Measurements from ENCODE around the gene SIX2. TPM values are rescaled to one million over a fixed set of nuclear protein-coding genes. Genes with fewer than 3 reads are reported as not detected.
A peak's percentile ranks its signal among the peaks of the same experiment; 100 is the strongest.

The SIX2 gene
- total and polyA plus RNA-seq, 2 donors (not counting 1 experiment from before 2014, with no cell fraction given): not detected

DNA sequence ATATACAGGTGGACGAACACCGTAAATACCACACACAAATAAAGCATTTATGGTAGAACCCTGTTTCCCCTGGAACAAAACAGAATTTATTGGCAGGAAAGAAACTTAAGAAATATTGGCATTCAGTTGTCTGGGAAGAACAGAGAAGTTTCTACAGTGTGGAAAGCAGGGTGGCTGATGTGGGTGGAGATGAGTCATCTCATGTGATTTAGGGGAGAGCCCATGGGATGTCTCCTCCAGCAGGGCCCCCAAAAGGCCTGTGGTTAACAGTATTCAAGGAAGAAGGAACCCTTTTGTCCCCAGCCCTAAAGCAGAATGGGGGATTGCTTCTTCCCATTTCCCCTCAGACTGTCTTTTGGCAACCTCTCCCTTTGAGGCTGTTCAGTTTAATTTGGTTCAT, 43.6 kb downstream of the SIX2 start:
- Histone ChIP-seq H3K27ac (ENCODE audit: low read length in 2 of 2) (no peak overlapping the region), H3K27me3 (replicated peaks in 1 of 4; ENCODE audit: control extremely low read depth in 1 of 4, control insufficient read depth in 3 of 4, insufficient read depth in 4 of 4, low read length in 3 of 4) (peaks cover 0 to 23% (median 5%) of the 10 kb centered on the region in 4 experiments), H3K79me2 (ENCODE audit: control insufficient read depth, insufficient read depth, low read length) (no peaks in the 10 kb centered on the region), H2AFZ (ENCODE audit: insufficient read depth, low read depth, low read length, poor library complexity, severe bottlenecking) (no peak overlapping the region), H4K20me1 (ENCODE audit: control insufficient read depth, insufficient read depth, low read length, poor library complexity, severe bottlenecking) (no peaks in the 10 kb centered on the region), H3K9ac (ENCODE audit: low read length) (no peak overlapping the region), H3K36me3 (replicated peaks in 1 of 2; ENCODE audit: control extremely low read depth in 1 of 2, control insufficient read depth in 1 of 2, extremely low read depth in 1 of 2, insufficient read depth in 2 of 2, low read length in 1 of 2) (no peaks in the 10 kb centered on the region), H3K4me2 (replicated peaks; ENCODE audit: low read depth, low read length, poor library complexity, severe bottlenecking) (no peak overlapping the region), H3K4me1 (ENCODE audit: control insufficient read depth in 2 of 2, insufficient read depth in 2 of 2, low read length in 2 of 2) (no peaks in the 10 kb centered on the region), H3K4me3 (ENCODE audit: control extremely low read depth in 1 of 5, extremely low read depth in 1 of 5, insufficient read depth in 1 of 5, low read depth in 2 of 5, low read length in 4 of 5) (no peak overlapping the region), H3K9me3 (ENCODE audit: control extremely low read depth in 1 of 3, control insufficient read depth in 2 of 3, insufficient read depth in 1 of 3, low read length in 2 of 3) (peaks cover 0 to 3% (median 0%) of the 10 kb centered on the region in 3 donors)
- Mint-ChIP-seq H3K27ac (no peak overlapping the region), H3K27me3 (peaks cover 47% of the 10 kb centered on the region), H3K4me3 (no peak overlapping the region), H3K9me3 (ENCODE audit: insufficient read depth) (no peaks in the 10 kb centered on the region), H3K4me1 (no peaks in the 10 kb centered on the region)
- intact Hi-C loops (cut with micrococcal nuclease): no loop called here
- TF ChIP-seq EZH2 (IDR thresholded peaks at IDR 0.05; ENCODE audit: borderline replicate concordance, insufficient read depth, low read depth, low read length, poor library complexity, severe bottlenecking): no peak
- TF ChIP-seq, protein P1, sequence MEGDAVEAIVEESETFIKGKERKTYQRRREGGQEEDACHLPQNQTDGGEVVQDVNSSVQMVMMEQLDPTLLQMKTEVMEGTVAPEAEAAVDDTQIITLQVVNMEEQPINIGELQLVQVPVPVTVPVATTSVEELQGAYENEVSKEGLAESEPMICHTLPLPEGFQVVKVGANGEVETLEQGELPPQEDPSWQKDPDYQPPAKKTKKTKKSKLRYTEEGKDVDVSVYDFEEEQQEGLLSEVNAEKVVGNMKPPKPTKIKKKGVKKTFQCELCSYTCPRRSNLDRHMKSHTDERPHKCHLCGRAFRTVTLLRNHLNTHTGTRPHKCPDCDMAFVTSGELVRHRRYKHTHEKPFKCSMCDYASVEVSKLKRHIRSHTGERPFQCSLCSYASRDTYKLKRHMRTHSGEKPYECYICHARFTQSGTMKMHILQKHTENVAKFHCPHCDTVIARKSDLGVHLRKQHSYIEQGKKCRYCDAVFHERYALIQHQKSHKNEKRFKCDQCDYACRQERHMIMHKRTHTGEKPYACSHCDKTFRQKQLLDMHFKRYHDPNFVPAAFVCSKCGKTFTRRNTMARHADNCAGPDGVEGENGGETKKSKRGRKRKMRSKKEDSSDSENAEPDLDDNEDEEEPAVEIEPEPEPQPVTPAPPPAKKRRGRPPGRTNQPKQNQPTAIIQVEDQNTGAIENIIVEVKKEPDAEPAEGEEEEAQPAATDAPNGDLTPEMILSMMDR (IDR thresholded peaks at IDR 0.05): no peak
- ChIA-PET POLR2A (no interaction called here), CTCF (interaction anchor here (1.2 kb wide), 1 partner anchor 10 kb away, joined by 3 read pairs; no protein-coding TSS in a partner anchor)
- DNase-seq (no peak), ATAC-seq (ENCODE audit: low read depth) (no peak)
- WGBS (ENCODE audit: insufficient coverage): no CpG with 5 or more reads among the region's 2 CpGs

DNA sequence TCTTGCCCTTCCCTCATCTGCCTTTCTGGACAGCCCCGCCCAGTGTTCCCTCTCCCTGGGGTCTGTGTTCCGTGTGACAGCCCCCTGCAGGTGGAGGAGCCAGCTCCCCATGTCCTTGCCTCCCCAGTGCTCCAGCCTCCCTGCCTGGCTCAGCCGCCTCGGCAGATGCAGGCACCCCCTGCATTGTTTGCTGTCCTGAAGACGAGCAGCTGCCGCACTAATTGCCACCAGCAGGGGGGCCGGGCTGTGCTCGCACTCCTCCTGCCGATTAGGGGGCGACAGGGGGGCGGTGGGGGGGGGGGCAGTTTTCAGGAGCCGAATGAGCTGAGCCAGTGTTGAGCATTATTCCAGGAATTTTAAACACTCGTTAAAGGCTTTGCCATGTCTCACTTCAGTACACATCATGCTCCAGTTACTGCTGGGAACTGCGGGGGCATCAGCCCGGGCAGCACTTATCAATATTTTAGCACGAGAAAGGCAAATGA, 44.5 kb downstream of the SIX2 start:
- Histone ChIP-seq H3K4me3 (ENCODE audit: control extremely low read depth in 1 of 5, extremely low read depth in 1 of 5, insufficient read depth in 1 of 5, low read depth in 2 of 5, low read length in 4 of 5) (no peak overlapping the region), H2AFZ (ENCODE audit: insufficient read depth, low read depth, low read length, poor library complexity, severe bottlenecking) (no peak overlapping the region), H3K27me3 (replicated peaks in 1 of 4; ENCODE audit: control extremely low read depth in 1 of 4, control insufficient read depth in 3 of 4, insufficient read depth in 4 of 4, low read length in 3 of 4) (peaks cover 0 to 23% (median 5%) of the 10 kb centered on the region in 4 experiments), H3K79me2 (ENCODE audit: control insufficient read depth, insufficient read depth, low read length) (no peaks in the 10 kb centered on the region), H3K9ac (ENCODE audit: low read length) (no peak overlapping the region), H4K20me1 (ENCODE audit: control insufficient read depth, insufficient read depth, low read length, poor library complexity, severe bottlenecking) (no peaks in the 10 kb centered on the region), H3K27ac (ENCODE audit: low read length in 2 of 2) (no peak overlapping the region), H3K9me3 (ENCODE audit: control extremely low read depth in 1 of 3, control insufficient read depth in 2 of 3, insufficient read depth in 1 of 3, low read length in 2 of 3) (peaks cover 0 to 3% (median 0%) of the 10 kb centered on the region in 3 donors), H3K4me2 (replicated peaks; ENCODE audit: low read depth, low read length, poor library complexity, severe bottlenecking) (no peak overlapping the region), H3K36me3 (replicated peaks in 1 of 2; ENCODE audit: control extremely low read depth in 1 of 2, control insufficient read depth in 1 of 2, extremely low read depth in 1 of 2, insufficient read depth in 2 of 2, low read length in 1 of 2) (no peaks in the 10 kb centered on the region), H3K4me1 (ENCODE audit: control insufficient read depth in 2 of 2, insufficient read depth in 2 of 2, low read length in 2 of 2) (no peaks in the 10 kb centered on the region)
- intact Hi-C loops (cut with micrococcal nuclease): no loop called here
- ChIA-PET CTCF (interaction anchor here (1.2 to 1.3 kb wide), 2 partner anchors 9 to 485 kb away, joined by 3 to 4 read pairs; no protein-coding TSS in a partner anchor), POLR2A (no interaction called here)
- DNase-seq: no peak
- TF ChIP-seq, protein P1 (IDR thresholded peaks at IDR 0.05): peak; percentile 28
- no peak for TF ChIP-seq EZH2 (IDR thresholded peaks at IDR 0.05; ENCODE audit: borderline replicate concordance, insufficient read depth, low read depth, low read length, poor library complexity, severe bottlenecking)
- WGBS (ENCODE audit: insufficient coverage): 26% methylated on average over 13 of the region's 16 CpGs
- Mint-ChIP-seq H3K9me3 (ENCODE audit: insufficient read depth) (no peaks in the 10 kb centered on the region), H3K27ac (no peak overlapping the region), H3K4me3 (no peak overlapping the region), H3K4me1 (no peaks in the 10 kb centered on the region), H3K27me3 (peaks cover 53% of the 10 kb centered on the region)
- ATAC-seq (ENCODE audit: low read depth): no peak
